KMS-11 (cell line): ENCODE measurements around the gene OMA1.
A peak's percentile ranks its signal among the peaks of the same experiment; 100 is the strongest.

Experiments used
- H2AFZ ChIP-seq: fragments of 200-600 bp; sonication (generic); 2 replicates; pipeline ENCODE4 v1.6.1; 2016; ENCODE audit warnings: antibody characterized with exemption, mixed run types, low read depth
- H3K27ac ChIP-seq: fragments of 200-600 bp; sonication (generic); 2 replicates; pipeline ENCODE4 v1.6.1; 2016; ENCODE audit warnings: mild to moderate bottlenecking, mixed run types
- H3K27me3 ChIP-seq: fragments of 200-600 bp; sonication (generic); 2 replicates; pipeline ENCODE4 v1.6.1; 2017; ENCODE audit warnings: mild to moderate bottlenecking, low read depth, mixed run types, moderate library complexity; ENCODE audit not compliant: insufficient read depth
- H3K36me3 ChIP-seq: fragments of 200-600 bp; sonication (generic); 2 replicates; pipeline ENCODE4 v1.6.1; 2017; ENCODE audit warnings: mild to moderate bottlenecking, mixed run types; ENCODE audit not compliant: insufficient read depth
- H3K4me1 ChIP-seq: fragments of 200-600 bp; sonication (generic); 2 replicates; pipeline ENCODE4 v1.6.1; 2016; ENCODE audit warnings: mild to moderate bottlenecking, low read depth, mixed run types; ENCODE audit not compliant: poor library complexity, severe bottlenecking
- H3K4me2 ChIP-seq: fragments of 200-600 bp; sonication (generic); 2 replicates; pipeline ENCODE4 v1.7.0; 2016; ENCODE audit warnings: mild to moderate bottlenecking, mixed run types
- H3K4me3 ChIP-seq: fragments of 200-600 bp; sonication (generic); IDR thresholded peaks from 2 replicates; pipeline ENCODE4 v1.6.1; 2017; ENCODE audit warnings: low read depth, low read length, mixed read lengths; ENCODE audit not compliant: insufficient read depth
- H3K79me2 ChIP-seq: fragments of 200-600 bp; sonication (generic); 2 replicates; pipeline ENCODE4 v1.6.1; 2016; ENCODE audit warnings: low read depth, mixed run types; ENCODE audit not compliant: insufficient read depth
- H3K9ac ChIP-seq: fragments of 200-600 bp; sonication (generic); 2 replicates; pipeline ENCODE4 v1.6.1; 2016; ENCODE audit warnings: mild to moderate bottlenecking, mixed run types
- H4K20me1 ChIP-seq: fragments of 200-600 bp; sonication (generic); 2 replicates; pipeline ENCODE4 v1.6.1; 2016; ENCODE audit warnings: mild to moderate bottlenecking, mixed run types; ENCODE audit not compliant: insufficient read depth
- CTCF ChIP-seq: fragments of 200-600 bp; sonication (generic); conservative IDR thresholded peaks from 2 replicates; pipeline ENCODE4 v1.6.1; 2017; ENCODE audit warnings: low read depth, mild to moderate bottlenecking, antibody characterized with exemption, low read length, moderate library complexity, mixed read lengths

OMA1 gene

DNA sequence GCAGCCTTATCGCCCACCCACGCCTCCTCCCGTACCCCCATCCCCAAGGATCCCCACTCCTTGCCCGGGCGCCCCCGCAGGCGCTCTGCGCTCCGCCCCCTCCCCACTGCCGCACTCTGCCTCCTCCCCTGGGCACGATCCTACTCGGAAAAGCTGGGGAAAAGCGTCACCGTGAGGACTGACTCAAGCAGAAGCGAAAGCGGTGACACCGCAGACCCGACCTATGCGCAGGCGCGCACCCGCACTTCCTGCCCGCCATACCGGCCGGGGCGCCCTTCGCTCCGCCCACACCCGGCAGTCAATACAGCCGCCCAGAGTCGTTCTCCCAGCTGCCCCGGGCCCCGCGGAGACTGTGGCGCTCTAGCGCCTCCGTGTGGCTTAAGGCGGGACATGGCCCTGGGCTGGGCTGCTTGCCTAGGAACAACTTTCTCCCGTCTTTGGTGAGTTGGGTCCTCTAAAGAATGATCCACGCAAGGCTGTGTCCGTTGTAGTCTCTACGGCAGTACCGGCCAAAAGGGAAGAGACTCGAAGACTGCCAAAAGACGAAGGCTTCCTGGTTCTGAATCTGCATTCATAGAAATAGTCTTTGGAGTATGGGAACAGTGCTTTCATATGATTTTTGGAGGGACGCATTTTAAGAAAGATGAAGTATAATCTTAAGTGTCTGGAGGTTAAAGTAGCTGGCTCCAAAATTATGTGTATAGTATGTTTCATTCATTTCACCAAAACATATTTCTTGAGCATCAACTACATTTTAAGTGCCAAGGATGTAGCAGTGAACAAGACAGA lies at the start of gene OMA1:
TSS of gene OMA1 (minus strand) at position 207 of the 789 bp plus-strand sequence. CDS start 7,432 bp downstream, outside the sequence.
- no peak within 1 kb of the TSS for H3K4me3 ChIP-seq
- peak within 1 kb of the TSS; percentile 73 for H3K9ac ChIP-seq
- no peaks in the 10 kb centered on the region for H3K4me1 ChIP-seq
- H3K79me2 ChIP-seq: no peaks in the 10 kb centered on the region
- H3K27ac ChIP-seq: peak within 1 kb of the TSS; percentile 82
- no peaks in the 10 kb centered on the region for H3K27me3 ChIP-seq
- H4K20me1 ChIP-seq: no peaks in the 10 kb centered on the region
- H2AFZ ChIP-seq: peak within 1 kb of the TSS; percentile 76
- no peaks in the 10 kb centered on the region for H3K36me3 ChIP-seq
- H3K4me2 ChIP-seq: peak within 1 kb of the TSS; percentile 86
- peak; percentile 69 for TF ChIP-seq CTCF

DNA sequence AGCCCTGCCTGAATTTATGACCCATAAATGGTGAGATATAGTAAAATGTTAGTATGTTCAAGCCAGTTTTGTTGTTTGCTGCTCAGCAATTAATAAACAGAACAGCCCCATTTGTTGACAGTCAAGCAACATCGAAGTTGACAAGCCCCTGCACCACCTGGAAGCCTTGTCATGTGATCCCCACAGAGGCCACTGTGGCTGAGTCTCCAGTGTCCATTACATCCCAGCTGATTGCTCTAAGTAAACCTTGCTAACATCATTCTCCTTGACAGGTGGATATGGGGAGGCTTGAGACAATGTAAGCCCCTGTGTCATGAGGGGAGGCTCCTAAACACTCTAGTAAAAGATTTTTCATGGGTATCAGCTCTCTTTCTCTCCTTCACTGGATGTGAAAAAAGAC lies 48.0 kb upstream of the OMA1 start:
- H2AFZ ChIP-seq: no peak overlapping the region
- no peaks in the 10 kb centered on the region for H4K20me1 ChIP-seq
- H3K27me3 ChIP-seq: no peaks in the 10 kb centered on the region
- H3K4me3 ChIP-seq: no peak overlapping the region
- TF ChIP-seq CTCF: no peak
- no peaks in the 10 kb centered on the region for H3K4me1 ChIP-seq
- no peaks in the 10 kb centered on the region for H3K79me2 ChIP-seq
- no peaks in the 10 kb centered on the region for H3K36me3 ChIP-seq
- no peak overlapping the region for H3K27ac ChIP-seq
- no peak overlapping the region for H3K4me2 ChIP-seq
- H3K9ac ChIP-seq: no peak overlapping the region

DNA sequence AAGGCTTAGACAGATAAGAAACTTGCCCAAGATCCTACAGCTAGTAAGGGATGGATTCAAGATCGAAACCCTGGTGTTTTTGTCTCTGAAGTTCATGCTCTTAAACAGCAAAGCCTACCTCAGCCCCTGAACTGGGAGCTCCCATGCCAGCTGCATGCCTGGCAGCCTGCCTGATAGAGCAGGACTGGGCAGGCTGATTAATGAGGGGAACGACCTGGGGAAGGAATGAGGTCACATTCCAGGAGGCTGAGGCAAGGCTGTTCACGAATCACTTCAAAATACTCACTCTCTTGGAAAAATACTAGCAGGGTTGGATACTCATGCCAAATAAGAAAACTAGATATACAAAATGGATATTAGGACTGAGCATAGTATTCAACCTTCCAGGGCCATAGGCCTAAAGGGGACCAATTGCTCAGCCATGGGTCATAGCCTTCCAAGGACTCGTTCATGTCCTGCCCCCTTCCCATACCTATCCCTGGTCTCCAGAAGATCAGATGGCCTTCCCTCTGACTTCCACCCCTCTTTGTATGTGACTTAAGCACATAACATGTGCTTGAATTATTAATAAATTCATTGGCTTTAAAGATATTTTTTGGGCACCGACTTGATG lies 46.1 kb upstream of the OMA1 start:
- TF ChIP-seq CTCF: no peak
- Histone ChIP-seq H4K20me1 (no peaks in the 10 kb centered on the region), H3K9ac (no peak overlapping the region), H3K4me2 (no peak overlapping the region), H2AFZ (no peak overlapping the region), H3K79me2 (no peaks in the 10 kb centered on the region), H3K4me1 (no peaks in the 10 kb centered on the region), H3K27ac (no peak overlapping the region), H3K4me3 (no peak overlapping the region), H3K27me3 (no peaks in the 10 kb centered on the region), H3K36me3 (no peaks in the 10 kb centered on the region)

GRCh38 chr1:58591806-58592205 lies 45.3 kb upstream of the OMA1 start:
- no peak for TF ChIP-seq CTCF
- Histone ChIP-seq H3K27ac (no peak overlapping the region), H3K9ac (no peak overlapping the region), H3K79me2 (no peaks in the 10 kb centered on the region), H4K20me1 (no peaks in the 10 kb centered on the region), H3K4me2 (no peak overlapping the region), H2AFZ (no peak overlapping the region), H3K4me3 (no peak overlapping the region), H3K36me3 (no peaks in the 10 kb centered on the region), H3K27me3 (no peaks in the 10 kb centered on the region), H3K4me1 (no peaks in the 10 kb centered on the region)
